ENCODE measurements around the gene THEM5.

The THEM5 gene

GRCh38 chr1:151819227-151819835, 34.2 kb downstream of the THEM5 start:
- no peak overlapping the region for H3K27ac ChIP-seq
- CTCF ChIA-PET, result no interaction called here

GRCh38 chr1:151817353-151817730, 36.2 kb downstream of the THEM5 start:
- H3K27ac ChIP-seq, result no peak overlapping the region
- POLR2A ChIA-PET (ENCODE audit: low non-redundant PET), result no interaction called here
- TF ChIP-seq, protein P1, sequence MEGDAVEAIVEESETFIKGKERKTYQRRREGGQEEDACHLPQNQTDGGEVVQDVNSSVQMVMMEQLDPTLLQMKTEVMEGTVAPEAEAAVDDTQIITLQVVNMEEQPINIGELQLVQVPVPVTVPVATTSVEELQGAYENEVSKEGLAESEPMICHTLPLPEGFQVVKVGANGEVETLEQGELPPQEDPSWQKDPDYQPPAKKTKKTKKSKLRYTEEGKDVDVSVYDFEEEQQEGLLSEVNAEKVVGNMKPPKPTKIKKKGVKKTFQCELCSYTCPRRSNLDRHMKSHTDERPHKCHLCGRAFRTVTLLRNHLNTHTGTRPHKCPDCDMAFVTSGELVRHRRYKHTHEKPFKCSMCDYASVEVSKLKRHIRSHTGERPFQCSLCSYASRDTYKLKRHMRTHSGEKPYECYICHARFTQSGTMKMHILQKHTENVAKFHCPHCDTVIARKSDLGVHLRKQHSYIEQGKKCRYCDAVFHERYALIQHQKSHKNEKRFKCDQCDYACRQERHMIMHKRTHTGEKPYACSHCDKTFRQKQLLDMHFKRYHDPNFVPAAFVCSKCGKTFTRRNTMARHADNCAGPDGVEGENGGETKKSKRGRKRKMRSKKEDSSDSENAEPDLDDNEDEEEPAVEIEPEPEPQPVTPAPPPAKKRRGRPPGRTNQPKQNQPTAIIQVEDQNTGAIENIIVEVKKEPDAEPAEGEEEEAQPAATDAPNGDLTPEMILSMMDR (conservative IDR thresholded peaks at IDR 0.05; ENCODE audit: low read depth), result no peak
- DNase-seq (ENCODE audit: low spot score), result no peak
- CTCF ChIA-PET, result no interaction called here

More at GRCh38 chr1:151819227-151819835, 34.2 kb downstream of the THEM5 start:
- POLR2A ChIA-PET (ENCODE audit: low non-redundant PET), result no interaction called here
- DNase-seq (ENCODE audit: low spot score), result no peak
- TF ChIP-seq, protein P1 (conservative IDR thresholded peaks at IDR 0.05; ENCODE audit: low read depth), result no peak

GRCh38 chr1:151816548-151817352, 36.8 kb downstream of the THEM5 start:
- TF ChIP-seq, protein P1 (conservative IDR thresholded peaks at IDR 0.05; ENCODE audit: low read depth), result no peak
- ChIA-PET CTCF (no interaction called here), POLR2A (ENCODE audit: low non-redundant PET) (no interaction called here)
- no peak for DNase-seq (ENCODE audit: low spot score)
- no peak overlapping the region for H3K27ac ChIP-seq

DNA sequence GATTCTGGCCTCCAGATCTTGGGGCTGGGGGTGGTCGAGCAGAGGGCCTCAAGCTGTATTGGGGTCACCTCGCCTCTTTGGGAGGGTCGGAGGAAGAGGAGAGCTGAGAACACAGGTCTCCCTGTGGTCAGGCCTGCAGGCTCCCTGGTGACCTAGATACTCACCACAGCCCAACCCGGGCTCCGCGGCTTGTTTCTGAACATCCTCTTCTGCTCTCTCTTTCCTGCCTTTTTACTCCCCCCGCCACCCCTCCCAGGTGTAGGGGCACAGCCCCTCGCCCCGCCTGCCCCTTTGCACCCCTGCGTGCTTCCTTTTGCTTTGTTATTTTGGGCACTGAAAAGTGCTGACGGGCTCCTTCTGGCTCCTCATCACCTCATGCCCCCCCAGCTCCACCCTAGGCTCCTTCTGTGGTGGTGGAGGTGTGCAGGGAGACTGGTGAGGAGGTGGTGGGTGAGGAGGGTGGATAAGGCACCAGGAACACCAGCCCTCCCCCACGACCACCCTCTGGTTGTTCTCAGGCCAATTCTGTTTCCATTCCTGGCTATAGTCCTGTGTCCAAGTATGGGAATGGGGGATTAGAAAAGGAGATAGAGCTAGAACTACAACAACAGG, 37.7 kb downstream of the THEM5 start:
- TF ChIP-seq, protein P1 (conservative IDR thresholded peaks at IDR 0.05; ENCODE audit: low read depth), result no peak

DNA sequence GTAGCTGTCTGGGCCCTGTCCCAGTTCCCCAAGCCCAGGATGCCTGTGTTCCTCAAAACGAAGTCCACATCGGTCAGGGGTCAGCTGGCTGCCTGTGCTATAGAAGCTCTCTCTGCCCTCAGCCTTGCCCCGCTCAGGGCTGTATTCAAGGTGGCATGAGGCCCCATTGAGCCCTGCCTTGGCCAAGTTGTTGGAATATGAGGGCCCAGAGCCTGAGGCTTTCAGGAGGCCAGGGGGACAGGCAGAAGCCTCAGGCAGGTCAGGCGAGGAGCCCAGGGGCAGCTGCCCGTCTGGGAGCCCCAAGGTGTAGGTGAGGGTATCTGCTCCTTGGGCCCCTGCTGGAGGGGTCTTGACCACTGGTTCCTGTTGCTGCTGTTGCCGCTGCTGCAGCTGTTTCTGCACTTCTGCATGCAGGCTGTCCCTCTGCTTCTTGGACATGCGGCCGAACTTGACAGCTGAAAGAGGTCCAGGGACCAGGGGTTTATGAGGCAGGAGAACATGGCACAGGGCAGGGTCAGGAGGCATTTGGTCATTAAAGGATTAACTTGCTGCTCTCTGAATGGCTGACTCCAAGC, 38.5 kb downstream of the THEM5 start:
- TF ChIP-seq, protein P1 (conservative IDR thresholded peaks at IDR 0.05; ENCODE audit: low read depth), result no peak
- H3K27ac ChIP-seq, result no peak overlapping the region
- CTCF ChIA-PET, result interaction anchor here (0.6 to 0.7 kb wide), 2 partner anchors 221 to 222 kb away, joined by 3 to 6 read pairs; partner anchors contain the start of gene S100A11
- no peak for DNase-seq (ENCODE audit: low spot score)
- POLR2A ChIA-PET (ENCODE audit: low non-redundant PET), result no interaction called here

More for the DNA sequence above, 37.7 kb downstream of the THEM5 start:
- no peak overlapping the region for H3K27ac ChIP-seq
- no peak for DNase-seq (ENCODE audit: low spot score)
- POLR2A ChIA-PET (ENCODE audit: low non-redundant PET), result no interaction called here
- CTCF ChIA-PET, result no interaction called here

- CTCF ChIA-PET, result interaction anchor here (0.6 kb wide), 1 partner anchor 221 kb away, joined by 6 read pairs; no protein-coding TSS in a partner anchor
- TF ChIP-seq, protein P1 (conservative IDR thresholded peaks at IDR 0.05; ENCODE audit: low read depth), result no peak
- DNase-seq (ENCODE audit: low spot score), result no peak
- POLR2A ChIA-PET (ENCODE audit: low non-redundant PET), result no interaction called here
- no peak overlapping the region for H3K27ac ChIP-seq
Observed at GRCh38 chr1:151814426-151814825, 39.1 kb downstream of the THEM5 start.
